Measurements from ENCODE around the gene ZNF780A.
"Not testable (repeated sequence)": the region's sequence is repeated elsewhere in the genome, so short reads cannot be mapped to it uniquely, and the experiment has no call there.

The ZNF780A gene

GRCh38 chr19:40090241-40091204, at the start of gene ZNF780A:
TSS of gene ZNF780A (minus strand) at chr19:40090943. CDS start at chr19:40084753, 6,190 bp downstream.
- Histone ChIP-seq H3K27me3 (ENCODE audit: control insufficient read depth in 1 of 2, insufficient read depth in 2 of 2, low read length in 2 of 2) (peaks cover 0 to 7% of the 10 kb centered on the region in 2 donors), H3K4me3 (ENCODE audit: low read length in 2 of 2) (peak within 1 kb of the TSS; percentile 94 to 96), H3K27ac (ENCODE audit: low read length) (peak within 1 kb of the TSS; percentile 80), H3K4me1 (ENCODE audit: control insufficient read depth, insufficient read depth, low read length) (peaks cover 4% of the 10 kb centered on the region), H3K9me3 (ENCODE audit: control insufficient read depth in 2 of 2, low read length in 2 of 2) (no peaks in the 10 kb centered on the region), H3K9ac (ENCODE audit: low read length in 2 of 2) (peak within 1 kb of the TSS; percentile 89 to 91), H3K36me3 (ENCODE audit: control insufficient read depth in 2 of 2, insufficient read depth in 2 of 2, low read length in 2 of 2) (no peaks in the 10 kb centered on the region)

- no peaks in the 10 kb centered on the region for H3K36me3 ChIP-seq (ENCODE audit: control insufficient read depth in 2 of 2, insufficient read depth in 2 of 2, low read length in 2 of 2)
- H3K27ac ChIP-seq (ENCODE audit: low read length): no peak overlapping the region
- H3K9ac ChIP-seq (ENCODE audit: low read length in 2 of 2): no peak overlapping the region
- no peak overlapping the region for H3K4me3 ChIP-seq (ENCODE audit: low read length in 2 of 2)
- H3K4me1 ChIP-seq (ENCODE audit: control insufficient read depth, insufficient read depth, low read length): no peaks in the 10 kb centered on the region
- peaks cover 3 to 6% of the 10 kb centered on the region in 2 donors for H3K27me3 ChIP-seq (ENCODE audit: control insufficient read depth in 1 of 2, insufficient read depth in 2 of 2, low read length in 2 of 2)
- peaks cover 0 to 3% of the 10 kb centered on the region in 2 donors for H3K9me3 ChIP-seq (ENCODE audit: control insufficient read depth in 2 of 2, low read length in 2 of 2)
These were observed 49.0 kb upstream of the ZNF780A start for GRCh38 chr19:40139533-40140287.

- H3K9me3 ChIP-seq (ENCODE audit: control insufficient read depth in 2 of 2, low read length in 2 of 2): peaks cover 0 to 3% of the 10 kb centered on the region in 2 donors
- H3K9ac ChIP-seq (ENCODE audit: low read length in 2 of 2): no peak overlapping the region
- H3K4me1 ChIP-seq (ENCODE audit: control insufficient read depth, insufficient read depth, low read length): no peaks in the 10 kb centered on the region
- H3K27me3 ChIP-seq (ENCODE audit: control insufficient read depth in 1 of 2, insufficient read depth in 2 of 2, low read length in 2 of 2): peaks cover 6% of the 10 kb centered on the region in 2 donors
- H3K27ac ChIP-seq (ENCODE audit: low read length): no peak overlapping the region
- H3K4me3 ChIP-seq (ENCODE audit: low read length in 2 of 2): no peak overlapping the region
- no peaks in the 10 kb centered on the region for H3K36me3 ChIP-seq (ENCODE audit: control insufficient read depth in 2 of 2, insufficient read depth in 2 of 2, low read length in 2 of 2)
These were observed 46.1 kb upstream of the ZNF780A start for GRCh38 chr19:40136818-40137217.

- Histone ChIP-seq H3K4me1 (ENCODE audit: control insufficient read depth, insufficient read depth, low read length) (no peaks in the 10 kb centered on the region), H3K9ac (ENCODE audit: low read length in 2 of 2) (no peak overlapping the region), H3K27me3 (ENCODE audit: control insufficient read depth in 1 of 2, insufficient read depth in 2 of 2, low read length in 2 of 2) (peaks cover 6% of the 10 kb centered on the region in 2 donors), H3K9me3 (ENCODE audit: control insufficient read depth in 2 of 2, low read length in 2 of 2) (peaks cover 0 to 3% of the 10 kb centered on the region in 2 donors), H3K4me3 (ENCODE audit: low read length in 2 of 2) (no peak overlapping the region), H3K27ac (ENCODE audit: low read length) (no peak overlapping the region), H3K36me3 (ENCODE audit: control insufficient read depth in 2 of 2, insufficient read depth in 2 of 2, low read length in 2 of 2) (no peaks in the 10 kb centered on the region)
These were observed 44.1 kb upstream of the ZNF780A start for GRCh38 chr19:40134866-40135265.

DNA sequence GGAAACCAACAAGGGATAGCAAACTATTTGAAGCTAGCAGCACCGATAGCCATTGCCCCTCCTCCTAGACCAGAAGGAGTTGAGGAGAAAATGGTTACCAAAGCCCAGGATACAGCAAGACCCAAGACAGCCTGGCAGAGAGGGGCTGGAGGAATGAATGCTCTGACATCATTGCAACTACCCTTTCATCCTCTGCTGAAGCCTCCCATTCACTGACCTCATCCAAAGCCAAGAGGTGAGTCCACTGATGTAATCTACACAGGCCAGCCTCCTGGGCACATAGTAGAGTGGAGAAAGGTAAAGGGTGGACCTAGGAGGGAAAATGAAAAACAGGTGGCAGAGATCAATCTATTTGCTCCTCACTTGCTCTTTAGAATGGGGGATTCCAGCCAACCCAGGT, 42.7 kb upstream of the ZNF780A start:
- peaks cover 4 to 6% of the 10 kb centered on the region in 2 donors for H3K27me3 ChIP-seq (ENCODE audit: control insufficient read depth in 1 of 2, insufficient read depth in 2 of 2, low read length in 2 of 2)
- H3K36me3 ChIP-seq (ENCODE audit: control insufficient read depth in 2 of 2, insufficient read depth in 2 of 2, low read length in 2 of 2): no peaks in the 10 kb centered on the region
- H3K4me1 ChIP-seq (ENCODE audit: control insufficient read depth, insufficient read depth, low read length): no peaks in the 10 kb centered on the region
- H3K9me3 ChIP-seq (ENCODE audit: control insufficient read depth in 2 of 2, low read length in 2 of 2): no peaks in the 10 kb centered on the region
- no peak overlapping the region for H3K9ac ChIP-seq (ENCODE audit: low read length in 2 of 2)
- H3K27ac ChIP-seq (ENCODE audit: low read length): no peak overlapping the region
- H3K4me3 ChIP-seq (ENCODE audit: low read length in 2 of 2): no peak overlapping the region

GRCh38 chr19:40130013-40130412, 39.3 kb upstream of the ZNF780A start:
- Histone ChIP-seq H3K27me3 (ENCODE audit: control insufficient read depth in 1 of 2, insufficient read depth in 2 of 2, low read length in 2 of 2) (peaks cover 0 to 5% of the 10 kb centered on the region in 2 donors), H3K36me3 (ENCODE audit: control insufficient read depth in 2 of 2, insufficient read depth in 2 of 2, low read length in 2 of 2) (no peaks in the 10 kb centered on the region), H3K9ac (ENCODE audit: low read length in 2 of 2) (no peak overlapping the region)

DNA sequence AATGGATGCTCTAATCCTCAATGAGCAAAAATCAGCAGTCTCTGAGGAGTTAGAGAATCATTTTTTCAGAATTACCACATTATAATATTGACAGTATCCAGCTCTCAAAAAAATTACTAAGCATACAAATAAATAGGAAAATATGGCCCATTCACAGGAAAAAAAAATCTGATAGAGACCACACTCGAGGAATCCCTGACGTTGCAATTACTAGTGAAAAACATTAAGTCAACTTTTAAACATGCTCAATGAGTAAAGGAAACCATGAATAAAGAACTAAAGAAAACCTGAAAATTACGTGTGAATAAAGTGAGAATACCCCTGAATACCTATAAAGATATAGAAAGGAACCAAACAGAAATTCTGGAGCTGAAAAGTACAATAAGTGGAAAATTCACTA, 38.7 kb upstream of the ZNF780A start:
- Histone ChIP-seq H3K4me1 (ENCODE audit: control insufficient read depth, insufficient read depth, low read length) (no peaks in the 10 kb centered on the region), H3K27me3 (ENCODE audit: control insufficient read depth in 1 of 2, insufficient read depth in 2 of 2, low read length in 2 of 2) (peaks cover 0 to 5% of the 10 kb centered on the region in 2 donors), H3K27ac (ENCODE audit: low read length) (no peak overlapping the region), H3K9me3 (ENCODE audit: control insufficient read depth in 2 of 2, low read length in 2 of 2) (no peaks in the 10 kb centered on the region), H3K9ac (ENCODE audit: low read length in 2 of 2) (no peak overlapping the region), H3K4me3 (ENCODE audit: low read length in 2 of 2) (no peak overlapping the region), H3K36me3 (ENCODE audit: control insufficient read depth in 2 of 2, insufficient read depth in 2 of 2, low read length in 2 of 2) (no peaks in the 10 kb centered on the region)

More at GRCh38 chr19:40130013-40130412, 39.3 kb upstream of the ZNF780A start:
- Histone ChIP-seq H3K4me1 (ENCODE audit: control insufficient read depth, insufficient read depth, low read length) (no peaks in the 10 kb centered on the region), H3K27ac (ENCODE audit: low read length) (no peak overlapping the region), H3K9me3 (ENCODE audit: control insufficient read depth in 2 of 2, low read length in 2 of 2) (no peaks in the 10 kb centered on the region), H3K4me3 (ENCODE audit: low read length in 2 of 2) (no peak overlapping the region)

GRCh38 chr19:40128991-40129390, 38.2 kb upstream of the ZNF780A start:
- Histone ChIP-seq H3K27me3 (ENCODE audit: control insufficient read depth in 1 of 2, insufficient read depth in 2 of 2, low read length in 2 of 2) (peaks cover 0 to 5% of the 10 kb centered on the region in 2 donors), H3K27ac (ENCODE audit: low read length) (no peak overlapping the region), H3K4me1 (ENCODE audit: control insufficient read depth, insufficient read depth, low read length) (no peaks in the 10 kb centered on the region), H3K36me3 (ENCODE audit: control insufficient read depth in 2 of 2, insufficient read depth in 2 of 2, low read length in 2 of 2) (no peaks in the 10 kb centered on the region), H3K9me3 (ENCODE audit: control insufficient read depth in 2 of 2, low read length in 2 of 2) (no peaks in the 10 kb centered on the region), H3K4me3 (ENCODE audit: low read length in 2 of 2) (no peak overlapping the region), H3K9ac (ENCODE audit: low read length in 2 of 2) (no peak overlapping the region)

- no peak overlapping the region for H3K4me3 ChIP-seq (ENCODE audit: low read length in 2 of 2)
- no peaks in the 10 kb centered on the region for H3K36me3 ChIP-seq (ENCODE audit: control insufficient read depth in 2 of 2, insufficient read depth in 2 of 2, low read length in 2 of 2)
- peaks cover 0 to 2% of the 10 kb centered on the region in 2 donors for H3K27me3 ChIP-seq (ENCODE audit: control insufficient read depth in 1 of 2, insufficient read depth in 2 of 2, low read length in 2 of 2)
- no peak overlapping the region for H3K27ac ChIP-seq (ENCODE audit: low read length)
- no peaks in the 10 kb centered on the region for H3K4me1 ChIP-seq (ENCODE audit: control insufficient read depth, insufficient read depth, low read length)
- no peaks in the 10 kb centered on the region for H3K9me3 ChIP-seq (ENCODE audit: control insufficient read depth in 2 of 2, low read length in 2 of 2)
- H3K9ac ChIP-seq (ENCODE audit: low read length in 2 of 2): no peak overlapping the region
These were observed 28.6 kb upstream of the ZNF780A start for GRCh38 chr19:40119380-40119779.

DNA sequence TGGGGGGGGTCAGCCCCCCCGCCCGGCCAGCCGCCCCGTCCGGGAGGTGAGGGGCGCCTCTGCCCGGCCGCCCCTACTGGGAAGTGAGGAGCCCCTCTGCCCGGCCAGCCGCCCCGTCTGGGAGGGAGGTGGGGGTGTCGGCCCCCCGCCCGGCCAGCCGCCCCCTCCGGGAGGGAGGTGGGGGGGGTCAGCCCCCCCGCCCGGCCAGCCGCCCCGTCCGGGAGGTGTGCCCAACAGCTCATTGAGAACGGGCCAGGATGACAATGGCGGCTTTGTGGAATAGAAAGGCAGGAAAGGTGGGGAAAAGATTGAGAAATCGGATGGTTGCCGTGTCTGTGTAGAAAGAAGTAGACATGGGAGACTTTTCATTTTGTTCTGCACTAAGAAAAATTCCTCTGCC, 27.9 kb upstream of the ZNF780A start:
- not testable (repeated sequence) for H3K27me3 ChIP-seq (ENCODE audit: control insufficient read depth in 1 of 2, insufficient read depth in 2 of 2, low read length in 2 of 2); H3K4me1 ChIP-seq (ENCODE audit: control insufficient read depth, insufficient read depth, low read length); H3K9me3 ChIP-seq (ENCODE audit: control insufficient read depth in 2 of 2, low read length in 2 of 2); H3K4me3 ChIP-seq (ENCODE audit: low read length in 2 of 2); H3K27ac ChIP-seq (ENCODE audit: low read length); H3K36me3 ChIP-seq (ENCODE audit: control insufficient read depth in 2 of 2, insufficient read depth in 2 of 2, low read length in 2 of 2); H3K9ac ChIP-seq (ENCODE audit: low read length in 2 of 2)
